GM12891 (cell line): ENCODE results near the gene MT3.
"Not testable (repeated sequence)": the region's sequence is repeated elsewhere in the genome, so short reads cannot be mapped to it uniquely, and the experiment has no call there.

Experiments
- DNase-seq: peaks from one replicate; pipeline ENCODE4 v3.0.0; 2011; ENCODE audit warnings: low spot score; ENCODE audit not compliant: insufficient read length
- FAIRE-seq: peaks from 2 replicates; lab custom pipeline; 2011; peaks lifted over from hg19 to GRCh38; lab: Jason Lieb, UNC
- PAX5 ChIP-seq: IDR thresholded peaks from 2 replicates; pipeline ENCODE4 v1.6.1; 2011; ENCODE audit warnings: low read length, moderate library complexity, mild to moderate bottlenecking; ENCODE audit not compliant: insufficient read depth, severe bottlenecking
- POLR2A ChIP-seq: IDR thresholded peaks from 2 replicates; pipeline ENCODE4 v1.6.1; 2011; ENCODE audit warnings: low read depth, low read length, control low read depth
- POLR2AphosphoS5 ChIP-seq: IDR thresholded peaks from 2 replicates; pipeline ENCODE4 v1.6.1; 2011; ENCODE audit warnings: low read depth, low read length, control low read depth
- POU2F2 ChIP-seq: IDR thresholded peaks from 2 replicates; pipeline ENCODE4 v1.6.1; 2011; ENCODE audit warnings: low read depth, mild to moderate bottlenecking, control low read depth, low read length, moderate library complexity
- SPI1 ChIP-seq: IDR thresholded peaks from 2 replicates; pipeline ENCODE4 v1.6.1; 2011; ENCODE audit warnings: low read depth, low read length, control low read depth
- TAF1 ChIP-seq: IDR thresholded peaks from 2 replicates; pipeline ENCODE4 v1.6.1; 2011; ENCODE audit warnings: low read depth, low read length, control low read depth

Gene MT3

DNA sequence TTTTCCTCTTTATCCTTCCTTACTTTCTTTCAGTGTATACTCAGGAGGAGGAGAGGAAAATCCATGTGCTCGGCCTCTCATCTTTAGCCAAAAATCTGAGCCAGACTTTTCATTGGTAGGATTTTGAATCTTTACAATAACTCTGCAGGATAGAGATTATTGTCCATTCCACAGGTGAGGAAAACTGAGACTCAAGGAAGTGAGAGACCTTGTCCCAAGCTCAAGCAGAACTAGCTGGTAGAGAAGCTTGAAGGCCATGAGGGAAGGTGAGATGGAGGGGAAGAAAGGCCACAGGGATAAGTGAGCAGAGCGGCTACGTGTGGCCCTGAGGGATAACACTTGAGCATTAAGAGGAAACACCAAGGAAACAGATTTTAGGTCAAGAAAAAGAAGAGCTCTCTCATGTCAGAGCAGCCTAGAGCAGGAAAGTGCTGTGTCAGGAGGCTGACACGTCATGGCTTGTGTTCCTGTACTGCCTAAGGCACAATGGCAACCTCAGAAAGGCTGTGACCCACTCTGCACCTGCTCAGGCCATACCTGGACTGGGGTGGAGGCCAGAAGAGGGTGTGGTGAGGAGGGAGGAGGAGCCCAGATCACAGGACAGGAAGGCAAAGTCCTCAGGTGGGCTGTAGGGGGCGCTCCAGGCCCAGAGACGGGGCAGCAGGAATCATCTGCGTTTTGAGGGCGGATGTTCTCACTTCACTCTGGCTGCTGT, 12.6 kb upstream of the MT3 start:
- peak; percentile 71 for DNase-seq
- TF ChIP-seq POLR2A (no peak), POU2F2 (no peak), POLR2AphosphoS5 (no peak), SPI1 (no peak), PAX5 (no peak), TAF1 (no peak)
- peak; percentile 94 for FAIRE-seq

DNA sequence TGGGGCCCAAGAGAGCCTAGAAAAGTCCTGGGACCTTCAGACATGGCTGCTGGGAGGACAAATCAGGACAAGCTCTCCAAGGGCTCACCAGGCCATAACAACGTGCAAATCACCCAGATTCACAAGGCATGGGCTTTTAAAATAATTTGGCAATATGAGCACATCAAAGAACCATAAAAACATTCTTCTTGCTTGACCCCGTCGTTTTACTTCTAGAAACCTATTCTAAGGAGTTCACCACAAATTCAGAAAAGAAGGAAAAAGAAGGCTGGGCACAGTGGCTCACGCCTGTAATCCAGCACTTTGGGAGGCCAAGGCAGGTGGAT, 12.1 kb upstream of the MT3 start:
- no peak for TF ChIP-seq TAF1
- no peak for TF ChIP-seq POLR2A
- TF ChIP-seq POLR2AphosphoS5: no peak
- TF ChIP-seq SPI1: no peak
- no peak for TF ChIP-seq PAX5
- TF ChIP-seq POU2F2: no peak
- DNase-seq: no peak

DNA sequence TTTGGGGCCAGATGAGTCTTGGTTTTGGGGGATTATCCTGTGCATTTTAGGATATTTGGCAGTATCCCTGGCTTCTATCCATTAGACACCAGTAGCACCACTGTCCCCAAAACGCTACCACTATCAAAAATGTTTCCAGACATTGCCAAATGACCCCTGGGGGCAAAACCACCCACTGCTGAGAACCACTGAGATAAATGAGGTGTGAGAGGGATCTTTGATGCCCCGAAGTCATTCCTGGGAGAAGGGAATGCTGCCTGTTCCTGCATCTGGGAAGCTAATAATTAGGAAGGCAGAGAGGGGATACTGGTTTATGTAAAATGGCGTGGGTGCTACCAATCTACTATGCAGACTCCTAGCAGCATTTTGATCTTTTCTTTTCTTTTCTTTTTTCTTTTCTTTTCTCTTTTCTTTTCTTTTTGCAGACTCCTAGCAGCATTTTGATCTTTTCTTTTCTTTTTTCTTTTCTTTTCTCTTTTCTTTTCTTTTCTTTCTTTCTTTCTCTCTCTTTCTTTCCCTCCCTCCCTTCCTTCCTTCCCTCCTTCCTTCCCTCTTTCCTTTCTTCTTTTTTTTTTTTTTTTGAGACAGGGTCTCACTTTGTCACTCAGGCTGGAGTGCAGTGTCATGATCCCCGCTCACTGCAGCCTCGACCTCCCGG, 8.8 kb upstream of the MT3 start:
- TF ChIP-seq SPI1: no peak
- no peak for TF ChIP-seq POLR2A
- TF ChIP-seq PAX5: no peak
- no peak for TF ChIP-seq TAF1
- TF ChIP-seq POLR2AphosphoS5: no peak
- no peak for TF ChIP-seq POU2F2
- FAIRE-seq: no peak

More for the DNA sequence above, 12.1 kb upstream of the MT3 start:
- FAIRE-seq: no peak

DNA sequence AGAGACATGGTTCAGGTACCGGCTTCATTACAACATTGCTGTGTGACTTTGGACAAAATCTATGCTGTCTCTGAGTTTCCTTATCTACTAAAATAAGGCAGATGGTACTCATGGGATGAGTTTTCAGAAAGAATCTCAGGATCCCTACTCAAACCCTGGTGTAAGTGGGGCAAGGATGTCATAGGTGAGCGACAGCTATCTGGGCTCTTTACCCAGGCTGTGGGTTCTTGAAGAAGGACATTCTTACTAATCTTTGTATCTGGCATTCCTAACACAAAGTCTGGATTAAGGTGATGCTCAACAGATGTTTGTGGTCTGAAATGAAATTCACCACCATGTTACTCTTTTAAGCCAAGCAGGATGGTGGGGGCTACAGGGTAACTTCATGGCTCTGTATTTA, 6.4 kb upstream of the MT3 start:
- FAIRE-seq, DNase-seq: not testable (repeated sequence)

More for the DNA sequence above, 8.8 kb upstream of the MT3 start:
- no peak for DNase-seq

DNA sequence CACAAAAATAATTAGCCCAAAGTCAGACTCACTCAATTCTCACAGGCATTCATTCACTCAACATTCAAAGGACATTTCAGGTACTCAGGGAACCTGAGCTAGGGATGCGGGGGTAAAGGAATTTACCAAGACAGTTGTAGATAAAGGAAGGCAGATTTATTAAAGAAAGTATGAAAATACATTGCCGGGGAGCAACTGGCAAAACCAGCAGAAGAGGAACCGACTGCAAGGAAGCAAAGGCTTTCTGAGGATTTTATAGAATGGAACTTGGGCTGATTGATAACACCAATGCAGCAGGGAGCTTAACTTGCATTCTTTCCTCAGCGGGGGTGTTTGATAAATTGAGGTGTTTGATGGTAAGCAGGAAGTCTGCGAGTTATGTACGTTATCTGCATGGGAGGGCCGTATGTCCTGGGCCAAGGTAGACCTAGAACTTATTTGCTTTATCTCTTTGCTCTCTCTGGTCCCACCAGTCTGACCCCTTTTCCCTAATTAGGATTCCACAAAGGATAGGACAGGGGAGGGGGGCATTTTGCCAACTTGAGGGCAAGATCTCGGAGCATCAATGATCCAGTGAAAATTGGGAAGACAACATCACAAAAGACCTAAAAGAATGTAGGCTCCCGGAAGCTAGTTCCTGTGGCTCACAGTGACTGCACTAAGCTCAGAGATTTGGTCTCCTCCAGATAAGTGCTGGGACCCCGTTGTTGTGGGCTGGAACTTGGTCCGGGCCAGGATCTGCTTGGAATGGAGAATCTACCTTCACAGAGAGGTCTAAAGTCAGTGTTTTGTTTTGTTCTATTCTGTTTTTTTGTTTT, 5.8 kb upstream of the MT3 start:
- DNase-seq: no peak
- FAIRE-seq: no peak
- TF ChIP-seq POU2F2: no peak
- TF ChIP-seq SPI1: no peak
- TF ChIP-seq PAX5: no peak
- no peak for TF ChIP-seq POLR2AphosphoS5
- no peak for TF ChIP-seq TAF1
- no peak for TF ChIP-seq POLR2A

DNA sequence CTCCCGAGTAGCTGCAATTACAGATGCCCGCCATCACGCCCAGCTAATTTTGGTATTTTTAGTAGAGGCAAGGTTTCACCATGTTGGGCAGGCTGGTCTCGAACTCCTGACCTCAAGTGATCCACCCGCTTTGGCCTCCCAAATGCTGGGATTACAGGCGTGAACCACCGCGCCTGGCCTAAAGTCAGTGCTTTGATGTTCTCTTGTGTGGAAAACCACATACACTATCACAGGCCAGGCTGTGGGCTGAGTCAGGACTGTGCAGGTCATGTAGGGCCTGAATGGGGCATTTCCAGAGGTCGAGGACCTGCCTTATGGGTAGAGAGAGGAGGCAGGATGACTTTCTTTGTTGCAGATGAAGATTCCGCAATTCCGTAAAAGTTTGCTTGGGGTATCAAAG, 5.1 kb upstream of the MT3 start:
- DNase-seq (no peak), FAIRE-seq (no peak)
- TF ChIP-seq POLR2A (no peak), POLR2AphosphoS5 (no peak), PAX5 (no peak), TAF1 (no peak), POU2F2 (no peak), SPI1 (no peak)

DNA sequence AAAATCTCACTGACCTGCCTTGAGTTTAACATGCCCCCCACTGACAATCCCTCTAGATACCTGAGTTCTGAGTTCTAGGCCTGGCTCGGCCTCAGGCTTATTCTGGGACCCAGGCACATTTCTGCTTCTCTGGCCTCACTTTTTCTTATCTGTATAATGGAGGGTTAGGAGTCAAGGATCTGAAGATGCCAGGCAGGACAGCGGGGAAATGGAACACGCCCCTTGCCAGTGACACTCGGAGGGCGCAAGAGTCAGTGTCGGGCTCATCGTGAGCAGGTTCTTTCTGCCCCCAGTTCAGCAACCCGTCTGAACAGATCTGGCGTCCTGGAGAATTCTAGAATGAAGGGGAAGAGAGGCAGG, 567 bp upstream of the MT3 start:
- no peak for FAIRE-seq
- TF ChIP-seq POLR2A: no peak
- no peak for TF ChIP-seq PAX5
- TF ChIP-seq TAF1: no peak
- TF ChIP-seq POLR2AphosphoS5: no peak
- no peak for TF ChIP-seq POU2F2
- TF ChIP-seq SPI1: no peak
- no peak for DNase-seq

DNA sequence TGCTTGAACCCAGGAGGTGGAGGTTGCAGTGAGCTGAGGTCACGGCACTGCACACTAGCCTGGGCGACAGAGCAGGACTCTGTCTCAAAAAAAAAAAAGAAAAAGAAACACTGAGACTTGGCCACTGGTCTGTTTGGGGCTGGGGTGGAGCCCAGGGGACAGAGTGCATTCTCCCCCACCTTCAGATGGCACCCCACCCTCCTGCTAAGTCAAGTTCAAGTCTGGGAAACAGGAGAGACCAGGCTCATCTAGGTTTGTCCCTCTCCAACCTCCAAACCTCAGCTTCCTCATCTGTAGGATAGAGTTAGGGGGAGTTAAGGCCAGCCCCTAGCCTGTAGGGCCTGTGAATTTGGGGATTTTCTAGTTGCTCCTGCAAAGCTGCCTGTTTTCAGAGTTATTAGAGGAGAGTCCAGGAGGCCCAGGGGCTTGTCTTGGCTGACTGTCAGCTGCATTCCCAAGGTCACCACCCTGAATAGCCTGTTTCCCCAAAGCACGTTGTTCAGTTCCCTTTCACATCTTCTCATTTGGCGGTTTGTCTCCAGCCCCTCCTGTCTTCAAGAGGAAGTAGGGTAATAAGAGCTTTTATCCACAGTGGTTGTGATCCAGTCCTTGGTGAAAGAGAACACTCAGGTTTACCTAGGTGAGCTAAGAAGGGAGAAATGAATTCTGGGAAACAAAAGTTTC, 2.2 kb downstream of the MT3 start:
- no peak for TF ChIP-seq PAX5
- no peak for DNase-seq
- FAIRE-seq: no peak

DNA sequence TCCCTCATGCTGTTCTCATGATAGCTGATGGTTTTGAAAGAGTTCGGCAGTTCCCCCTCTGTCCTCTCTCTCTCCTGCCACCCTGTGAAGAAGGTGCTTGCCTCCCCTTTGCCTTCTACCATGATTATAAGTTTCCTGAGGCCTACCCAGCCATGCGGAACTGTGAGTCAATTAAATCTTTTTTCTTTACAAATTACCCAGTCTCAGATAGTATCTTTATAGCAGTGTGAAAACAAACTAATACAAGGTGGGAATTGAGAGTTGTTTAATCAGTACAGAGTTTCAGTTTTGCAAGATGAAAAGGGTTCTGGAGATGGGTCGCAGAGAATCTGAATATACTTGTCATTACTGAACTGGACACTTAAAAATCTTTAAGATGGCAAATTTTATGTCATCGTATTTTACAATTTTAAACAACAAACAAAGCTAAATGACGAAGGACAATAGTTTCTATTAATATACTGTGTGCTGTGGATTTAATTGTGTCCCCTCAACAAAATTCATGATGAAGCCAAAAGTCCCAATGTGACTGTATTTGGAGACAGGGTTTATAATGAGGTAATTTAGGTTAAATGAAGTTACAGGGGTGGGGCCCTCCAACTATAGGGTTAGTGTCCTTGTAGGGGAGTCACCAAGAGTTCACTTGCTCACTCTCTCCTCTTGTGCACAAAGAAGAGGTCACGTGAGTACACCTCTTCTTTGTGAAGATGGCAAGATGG, 4.4 kb downstream of the MT3 start:
- no peak for FAIRE-seq
- TF ChIP-seq POLR2A (no peak), PAX5 (peak; percentile 23)
- DNase-seq: no peak
